HepG2 (cell line): ENCODE measurements around the gene C1QL4. TPM values are rescaled to one million over a fixed set of nuclear protein-coding genes. Genes with fewer than 3 reads are reported as not detected.

Source experiments
- BATF2 ChIP-seq: sonication (generic); formaldehyde crosslinking; IDR thresholded peaks from 2 replicates; pipeline ENCODE4 v1.8.0; 2022; ENCODE audit warnings: mild to moderate bottlenecking, missing genetic modification reagents, moderate library complexity
- CENPT ChIP-seq: sonication (generic); formaldehyde crosslinking; IDR thresholded peaks from 2 replicates; pipeline ENCODE4 v1.8.0; 2022; ENCODE audit warnings: low read depth, mild to moderate bottlenecking, moderate library complexity, missing genetic modification reagents
- E2F2 ChIP-seq: sonication (generic); formaldehyde crosslinking; IDR thresholded peaks from 2 replicates; pipeline ENCODE4 v1.4.0; 2020; ENCODE audit warnings: missing genetic modification reagents, borderline replicate concordance
- EP300 ChIP-seq, 3 experiments: sonication (generic) in 1 of 3; formaldehyde crosslinking in 1 of 3; IDR thresholded peaks; 2 replicates each; pipeline versions ENCODE4 v1.5.1 to v1.6.1; 2011 to 2020; ENCODE audit warnings: low read depth in 2 of 3, low read length in 2 of 3, borderline replicate concordance in 1 of 3, improper control_type of control experiment in 1 of 3, mild to moderate bottlenecking in 1 of 3, missing genetic modification reagents in 1 of 3, moderate library complexity in 1 of 3
- ETV5 ChIP-seq: IDR thresholded peaks from 2 replicates; pipeline ENCODE4 v1.6.1; 2018; ENCODE audit warnings: missing biosample characterization, missing genetic modification reagents, inconsistent platforms, borderline replicate concordance
- HNF1A ChIP-seq, 2 experiments: sonication (generic) in 1 of 2; formaldehyde crosslinking in 1 of 2; IDR thresholded peaks; 2 replicates each; pipeline versions ENCODE4 v1.4.0 to v1.6.1; 2016 to 2020; ENCODE audit warnings: borderline replicate concordance in 1 of 2, low read depth in 1 of 2, mild to moderate bottlenecking in 1 of 2, missing genetic modification reagents in 1 of 2
- LCORL ChIP-seq, 2 experiments: fragments of 450-650 bp in 1 of 2; sonication (generic) in 1 of 2; formaldehyde crosslinking in 1 of 2; IDR thresholded peaks; 2 replicates each; pipeline versions ENCODE4 v1.5.0 to v1.6.1; 2017 to 2020; ENCODE audit warnings: antibody characterized with exemption in 1 of 2, missing genetic modification reagents in 1 of 2
- PHF8 ChIP-seq: sonication (generic); formaldehyde crosslinking; IDR thresholded peaks from 2 replicates; pipeline ENCODE4 v1.5.0; 2020; ENCODE audit warnings: missing genetic modification reagents
- SALL2 ChIP-seq: sonication (generic); formaldehyde crosslinking; IDR thresholded peaks from 2 replicates; pipeline ENCODE4 v1.8.1; 2023; ENCODE audit warnings: mild to moderate bottlenecking, missing genetic modification reagents, inconsistent platforms
- SETDB1 ChIP-seq: sonication (generic); formaldehyde crosslinking; IDR thresholded peaks from 2 replicates; pipeline ENCODE4 v1.5.1; 2020; ENCODE audit warnings: missing genetic modification reagents, mild to moderate bottlenecking, borderline replicate concordance
- SRSF1 ChIP-seq: fragments of 200-400 bp; formaldehyde crosslinking; optimal IDR thresholded peaks from 2 replicates; pipeline ENCODE3; 2017; ENCODE audit warnings: mild to moderate bottlenecking, low read depth, low read length, moderate library complexity
- TSC22D2 ChIP-seq: sonication (generic); formaldehyde crosslinking; IDR thresholded peaks from 2 replicates; pipeline ENCODE4 v1.5.1; 2020; ENCODE audit warnings: missing genetic modification reagents, mild to moderate bottlenecking, borderline replicate concordance
- ZBTB2 ChIP-seq: sonication (generic); formaldehyde crosslinking; IDR thresholded peaks from 2 replicates; pipeline ENCODE4 v1.8.0; 2022; ENCODE audit warnings: low read depth, missing genetic modification reagents
- ZIK1 ChIP-seq: sonication (generic); formaldehyde crosslinking; IDR thresholded peaks from 2 replicates; pipeline ENCODE4 v1.5.0; 2020; ENCODE audit warnings: mild to moderate bottlenecking, low read depth, missing genetic modification reagents, borderline replicate concordance
- ZNF329 ChIP-seq: sonication (generic); formaldehyde crosslinking; IDR thresholded peaks from 2 replicates; pipeline ENCODE4 v1.9.0; 2021; ENCODE audit warnings: low read depth, mild to moderate bottlenecking, missing genetic modification reagents
- ZNF496 ChIP-seq: sonication (generic); formaldehyde crosslinking; IDR thresholded peaks from 2 replicates; pipeline ENCODE4 v1.8.1; 2023; ENCODE audit warnings: mild to moderate bottlenecking, moderate library complexity, missing genetic modification reagents; ENCODE audit not compliant: insufficient replicate concordance
- ZNF562 ChIP-seq: sonication (generic); formaldehyde crosslinking; IDR thresholded peaks from 2 replicates; pipeline ENCODE4 v1.8.0; 2022; ENCODE audit warnings: missing genetic modification reagents, borderline replicate concordance
- ZNF580 ChIP-seq: IDR thresholded peaks from 2 replicates; pipeline ENCODE4 v1.6.1; 2016; ENCODE audit warnings: low read depth, borderline replicate concordance
- polyA plus RNA-seq, 8 experiments: library from polyadenylated mRNA; depleted of rRNA in 3 of 8; stranded (reverse) in 7 of 8; unstranded in 1 of 8; fragments of >200 nt; fragmentation: Illumina TruSeq in 4 of 8; extraction: Trizol in 4 of 8; gene quantifications; 2 replicates each; pipeline versions ENCODE4 v1.2.1 to v1.2.3, GENCODE V29; 2011 to 2016; ENCODE audit warnings: low read depth in 4 of 8, missing spikeins in 1 of 8, mixed read lengths in 1 of 8; ENCODE audit not compliant: insufficient read depth in 1 of 8
- total RNA-seq, 5 experiments: library from RNA; depleted of rRNA; stranded (reverse); fragments of >200 nt; fragmentation: Illumina TruSeq; extraction: Trizol; gene quantifications; 2 replicates each; pipeline ENCODE4 v1.2.3, GENCODE V29; 2016; ENCODE audit warnings: low read depth in 1 of 5

C1QL4 gene
- total and polyA plus RNA-seq, 2 of the 13 experiments (the other 11 are each of a cell fraction or from before 2014, with no cell fraction given), result 0.03 TPM; not detected in 1

GRCh38 chr12:49366652-49367380, 29.8 kb upstream of the C1QL4 start (continued):
- TF ChIP-seq SALL2 (CRISPR knock-in tag) (0 out of 2 replicates have a peak, but pooled peaks have one; percentile 32), SETDB1 (CRISPR knock-in tag) (no peak), EP300 (IDR thresholded peaks at IDR 0.05; ENCODE audit: low read depth in 2 of 2, low read length in 2 of 2) (no peak), EP300 (CRISPR knock-in tag; IDR thresholded peaks at IDR 0.05; ENCODE audit: borderline replicate concordance) (no peak), LCORL (IDR thresholded peaks at IDR 0.05) (no peak), LCORL (CRISPR knock-in tag; IDR thresholded peaks at IDR 0.05) (peak; percentile 50), ZNF580 (CRISPR knock-in tag) (peak; percentile 81; the same call in 1 of the 2 replicates), HNF1A (IDR thresholded peaks at IDR 0.05; ENCODE audit: low read depth) (no peak), HNF1A (CRISPR knock-in tag; IDR thresholded peaks at IDR 0.05; ENCODE audit: borderline replicate concordance) (peak; percentile 46; the same call in 1 of the 2 replicates), CENPT (0 out of 2 replicates have a peak, but pooled peaks have one; percentile 56), ZBTB2 (peak; percentile 92), ZNF496 (CRISPR knock-in tag) (no peak), BATF2 (CRISPR knock-in tag) (peak; percentile 61; the same call in 1 of the 2 replicates), ZNF329 (CRISPR knock-in tag) (no peak), ETV5 (CRISPR knock-in tag) (peak; percentile 35), ZIK1 (CRISPR knock-in tag) (peak; percentile 21; the same call in 1 of the 2 replicates), PHF8 (CRISPR knock-in tag) (peak; percentile 84), TSC22D2 (CRISPR knock-in tag) (no peak; the same call in 1 of the 2 replicates), SRSF1 (peak; percentile 48), ZNF562 (0 out of 2 replicates have a peak, but pooled peaks have one; percentile 39), E2F2 (CRISPR knock-in tag) (peak; percentile 77; the same call in 1 of the 2 replicates)
